HCT116 (cell line): ENCODE measurements around the gene C9orf85. TPM values are rescaled to one million over a fixed set of nuclear protein-coding genes. Genes with fewer than 3 reads are reported as not detected.

Source experiments
- ATAC-seq: fragments of 200-7000 bp; cut with Tn5 transposase; 2 replicates; pipeline ENCODE4 v1.9.1; 2020; ENCODE audit warnings: mild to moderate bottlenecking, moderate library complexity
- BruUV-seq: library from RNA; stranded (reverse); fragments of 400-500 nt; replicated peaks from 2 replicates; lab custom pipeline; 2021; lab: Mats Ljungman, UMichigan
- CTCF ChIA-PET: fragments of 300-600 bp; sonication (Branson Sonifier 250); formaldehyde crosslinking; loops from one replicate; lab custom pipeline; 2021; ENCODE audit warnings: antibody characterized with exemption; lab: Charles Lee
- POLR2A ChIA-PET: fragments of 300-600, 350-600 bp; sonication (Branson Sonifier 250); formaldehyde crosslinking; loops from one replicate; lab custom pipeline; 2021; ENCODE audit warnings: antibody characterized with exemption; lab: Charles Lee
- RAD21 ChIA-PET, 2 experiments: fragments of 300-600 bp; sonication (Branson Sonifier 250); formaldehyde crosslinking; loops; one replicate each; lab custom pipeline; 2023; ENCODE audit warnings: low total read pairs in 2 of 2; ENCODE audit not compliant: uncharacterized antibody in 2 of 2, unreplicated experiment in 2 of 2, low non-redundant PET in 1 of 2; lab: Charles Lee
- DNase-seq: peaks from one replicate; pipeline ENCODE4 v3.0.0-alpha.2; 2010; ENCODE audit warnings: low read depth, low spot score
- H2AFZ ChIP-seq: fragments of 200-600 bp; shearing (Covaris generic), sonication (generic); 2 replicates; pipeline ENCODE4 v1.6.1; 2017; ENCODE audit warnings: low read depth, mixed run types, mixed read lengths, antibody characterized with exemption, low read length; ENCODE audit not compliant: poor library complexity, severe bottlenecking
- H3K27ac ChIP-seq: 2 replicates; pipeline ENCODE4 v1.5.1; 2012; ENCODE audit warnings: low read depth, low read length
- H3K27me3 ChIP-seq: fragments of 200-600 bp; sonication (generic); 2 replicates; pipeline ENCODE4 v1.6.1; 2016; ENCODE audit warnings: mixed run types, low read length, mixed read lengths; ENCODE audit not compliant: insufficient read depth
- H3K36me3 ChIP-seq, 2 experiments: fragments of 200-500 bp in 1 of 2; fragments of 200-600 bp in 1 of 2; sonication (Bioruptor generic) in 1 of 2; sonication (generic) in 1 of 2; 2 replicates each; pipeline versions ENCODE4 v1.5.1 to v1.6.1; 2014 to 2016; ENCODE audit warnings: low read length in 2 of 2, inconsistent platforms in 1 of 2, mixed read lengths in 1 of 2, mixed run types in 1 of 2; ENCODE audit not compliant: insufficient read depth in 2 of 2, control insufficient read depth in 1 of 2
- H3K4me1 ChIP-seq, 2 experiments: fragments of 200-600 bp in 1 of 2; sonication (generic) in 1 of 2; 2 replicates each; pipeline versions ENCODE4 v1.5.1 to v1.6.1; 2012 to 2017; ENCODE audit warnings: low read length in 2 of 2, inconsistent platforms in 1 of 2, mild to moderate bottlenecking in 1 of 2, mixed read lengths in 1 of 2, mixed run types in 1 of 2, moderate library complexity in 1 of 2; ENCODE audit not compliant: insufficient read depth in 2 of 2, control insufficient read depth in 1 of 2
- H3K4me2 ChIP-seq: fragments of 200-600 bp; sonication (generic); 2 replicates; pipeline ENCODE4 v1.6.1; 2017; ENCODE audit warnings: mixed run types, low read length, mixed read lengths
- H3K4me3 ChIP-seq, 2 experiments: fragments of 200-600 bp in 1 of 2; sonication (generic) in 1 of 2; replicated peaks in 1 of 2; 2 replicates each; pipeline ENCODE4 v1.5.1; 2011 to 2016; ENCODE audit warnings: low read length in 2 of 2, control low read depth in 1 of 2, low read depth in 1 of 2, mild to moderate bottlenecking in 1 of 2, mixed read lengths in 1 of 2, mixed run types in 1 of 2
- H3K79me2 ChIP-seq: fragments of 200-600 bp; sonication (generic); 2 replicates; pipeline ENCODE4 v1.6.1; 2017; ENCODE audit warnings: mild to moderate bottlenecking, mixed run types, low read length, moderate library complexity, mixed read lengths; ENCODE audit not compliant: insufficient read depth
- H3K9ac ChIP-seq: fragments of 200-600 bp; sonication (generic); 2 replicates; pipeline ENCODE4 v1.6.1; 2016; ENCODE audit warnings: low read length, mixed read lengths
- H3K9me2 ChIP-seq: fragments of 200-600 bp; sonication (generic), shearing (Covaris generic); 2 replicates; pipeline ENCODE4 v1.6.1; 2017; ENCODE audit warnings: mixed run types, mild to moderate bottlenecking, moderate library complexity; ENCODE audit not compliant: insufficient read depth
- H3K9me3 ChIP-seq, 2 experiments: fragments of 200-500 bp in 1 of 2; fragments of 200-600 bp in 1 of 2; sonication (Bioruptor generic) in 1 of 2; sonication (generic) in 1 of 2; 2 replicates each; pipeline ENCODE4 v1.6.1; 2014 to 2017; ENCODE audit warnings: low read length in 2 of 2, mixed read lengths in 2 of 2, inconsistent platforms in 1 of 2, low read depth in 1 of 2, mild to moderate bottlenecking in 1 of 2, mixed run types in 1 of 2, moderate library complexity in 1 of 2; ENCODE audit not compliant: control insufficient read depth in 1 of 2, insufficient read depth in 1 of 2
- H4K20me1 ChIP-seq: fragments of 200-600 bp; sonication (generic), shearing (Covaris generic); 2 replicates; pipeline ENCODE4 v1.6.1; 2017; ENCODE audit warnings: mixed run types, mild to moderate bottlenecking, moderate library complexity; ENCODE audit not compliant: insufficient read depth
- ATF3 ChIP-seq: IDR thresholded peaks from 2 replicates; pipeline ENCODE4 v1.6.1; 2012
- CEBPB ChIP-seq: IDR thresholded peaks from 2 replicates; pipeline ENCODE4 v1.6.1; 2012; ENCODE audit warnings: low read depth
- EGR1 ChIP-seq: IDR thresholded peaks from 2 replicates; pipeline ENCODE4 v1.6.1; 2012; ENCODE audit warnings: low read depth
- EZH2 ChIP-seq: fragments of 200-600 bp; sonication (generic); IDR thresholded peaks from 2 replicates; pipeline ENCODE4 v1.6.1; 2017; ENCODE audit warnings: antibody characterized with exemption, mixed run types
- FOSL1 ChIP-seq: IDR thresholded peaks from 2 replicates; pipeline ENCODE4 v1.6.1; 2012; ENCODE audit warnings: low read depth
- JUND ChIP-seq: IDR thresholded peaks from 2 replicates; pipeline ENCODE4 v1.6.1; 2012
- POLR2A ChIP-seq: IDR thresholded peaks from 2 replicates; pipeline ENCODE4 v1.7.0; 2011; ENCODE audit warnings: borderline replicate concordance; ENCODE audit not compliant: insufficient read depth, insufficient read length; ENCODE audit errors: extremely low read depth
- POLR2AphosphoS5 ChIP-seq: IDR thresholded peaks from 2 replicates; pipeline ENCODE4 v1.6.1; 2011; ENCODE audit warnings: mild to moderate bottlenecking, low read depth, low read length, moderate library complexity
- RAD21 ChIP-seq: IDR thresholded peaks from 2 replicates; pipeline ENCODE4 v1.6.1; 2012; ENCODE audit warnings: low read depth, mild to moderate bottlenecking
- TCF7L2 ChIP-seq: IDR thresholded peaks from 2 replicates; pipeline ENCODE4 v1.7.0; 2011; ENCODE audit warnings: borderline replicate concordance, inconsistent platforms; ENCODE audit not compliant: insufficient read depth, insufficient read length; ENCODE audit errors: extremely low read depth
- YY1 ChIP-seq: IDR thresholded peaks from 2 replicates; pipeline ENCODE4 v1.6.1; 2011; ENCODE audit warnings: low read length, low read depth, moderate library complexity, mild to moderate bottlenecking; ENCODE audit not compliant: insufficient replicate concordance; ENCODE audit errors: extremely low read depth
- ZBTB33 ChIP-seq: IDR thresholded peaks from 2 replicates; pipeline ENCODE4 v1.6.1; 2011; ENCODE audit warnings: mild to moderate bottlenecking, low read length, moderate library complexity; ENCODE audit not compliant: insufficient replicate concordance; ENCODE audit errors: extremely low read depth
- intact Hi-C: fragments of 100-400 bp; cut with micrococcal nuclease; formaldehyde crosslinking; loops from 2 replicates; pipeline ENCODE4 v1.10.0; 2022
- total RNA-seq: library from RNA; stranded (reverse); gene quantifications from one replicate; pipeline ENCODE4 v1.2.1, GENCODE V29; 2021; ENCODE audit not compliant: unreplicated experiment

Gene C9orf85
- total RNA-seq, 1 experiment from 2014 or later, result 12.4 TPM

GRCh38 chr9:71931166-71931565, 19.7 kb downstream of the C9orf85 start:
- H4K20me1 ChIP-seq, result no peaks in the 10 kb centered on the region
- no peak overlapping the region for H3K27ac ChIP-seq
- no peak overlapping the region for H3K4me3 ChIP-seq
- RAD21 ChIA-PET, result no interaction called here
- H3K9me3 ChIP-seq, result no peaks in the 10 kb centered on the region
- no peak overlapping the region for H3K4me2 ChIP-seq
- CTCF ChIA-PET, result no interaction called here
- no TSS peak for BruUV-seq
- H3K4me1 ChIP-seq, result no peaks in the 10 kb centered on the region
- H2AFZ ChIP-seq, result no peak overlapping the region
- POLR2A ChIA-PET, result no interaction called here
- intact Hi-C loops, result no loop called here
- no peaks in the 10 kb centered on the region for H3K27me3 ChIP-seq
- H3K79me2 ChIP-seq, result peaks cover 19% of the 10 kb centered on the region
- no peaks in the 10 kb centered on the region for H3K36me3 ChIP-seq
- ATAC-seq (no peak), DNase-seq (no peak)
- TF ChIP-seq CEBPB, result no peak
- no peak for TF ChIP-seq EGR1
- TF ChIP-seq JUND, result no peak
- TF ChIP-seq ATF3, result no peak
- 0 out of 2 replicates have a peak, but pooled peaks cover 4% of the 10 kb centered on the region for H3K9me2 ChIP-seq
- H3K9ac ChIP-seq, result no peak overlapping the region

- Histone ChIP-seq H3K9me3 (no peaks in the 10 kb centered on the region), H3K4me2 (no peak overlapping the region), H3K4me1 (no peaks in the 10 kb centered on the region), H3K79me2 (peaks cover 23% of the 10 kb centered on the region), H3K4me3 (no peak overlapping the region), H3K9ac (no peak overlapping the region), H3K9me2 (no peaks in the 10 kb centered on the region), H4K20me1 (no peaks in the 10 kb centered on the region), H3K27ac (no peak overlapping the region), H2AFZ (no peak overlapping the region), H3K36me3 (no peaks in the 10 kb centered on the region), H3K27me3 (no peaks in the 10 kb centered on the region)
- intact Hi-C loops, result no loop called here
- ChIA-PET RAD21 (no interaction called here), CTCF (no interaction called here), POLR2A (no interaction called here)
- BruUV-seq, result no TSS peak
- ATAC-seq (no peak), DNase-seq (no peak)
- no peak for TF ChIP-seq POLR2AphosphoS5
- TF ChIP-seq EZH2, result no peak
- no peak for TF ChIP-seq ATF3
- no peak for TF ChIP-seq JUND
- TF ChIP-seq YY1, result no peak
- TF ChIP-seq CEBPB, result no peak
- TF ChIP-seq EGR1, result no peak
- no peak for TF ChIP-seq POLR2A
- TF ChIP-seq TCF7L2, result no peak
- TF ChIP-seq ZBTB33, result no peak
- TF ChIP-seq FOSL1, result no peak
- no peak for TF ChIP-seq RAD21
Measured at GRCh38 chr9:71936066-71936465, 24.6 kb downstream of the C9orf85 start.
